Anterior cingulate cortex (tissue), 58 donors: Measurements from ENCODE around the gene HSD11B2.
A peak's percentile ranks its signal among the peaks of the same experiment; 100 is the strongest.
"Not testable (repeated sequence)": the region's sequence is repeated elsewhere in the genome, so short reads cannot be mapped to it uniquely, and the experiment has no call there.

Experiments
- DNase-seq, 58 donors: peaks; one replicate each; lab custom pipeline; 2025; lab: John Stamatoyannopoulos, UW

The HSD11B2 gene

GRCh38 chr16:67412294-67412693 is 18.6 kb upstream of the HSD11B2 start:
- no peak for DNase-seq

- no peak for DNase-seq
Observed at GRCh38 chr16:67413978-67414911, 16.7 kb upstream of the HSD11B2 start.

DNA sequence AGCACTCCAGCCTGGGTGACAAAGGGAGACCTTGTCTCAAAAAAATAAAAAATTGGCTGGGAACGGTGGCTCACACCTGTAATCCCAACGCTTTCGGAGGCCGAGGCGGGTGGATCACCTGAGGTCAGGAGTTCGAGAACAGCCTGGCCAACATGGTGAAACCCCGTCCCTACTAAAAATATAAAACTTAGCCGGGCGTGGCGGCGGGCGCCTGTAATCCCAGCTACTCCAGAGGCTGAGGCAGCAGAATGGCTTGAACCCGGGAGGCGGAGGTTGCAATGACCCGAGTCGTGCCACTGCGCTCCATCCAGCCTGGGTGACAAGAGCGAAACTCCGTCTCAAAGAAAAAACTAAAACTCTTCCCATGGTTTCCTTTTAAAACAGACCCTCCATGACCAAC is 15.5 kb upstream of the HSD11B2 start:
- DNase-seq, result not testable (repeated sequence)

- DNase-seq, result peak in 52 of 58 donors; percentile 26 to 80 (median 58)
Observed at GRCh38 chr16:67415872-67416793, 14.8 kb upstream of the HSD11B2 start, which contains the start of gene ZDHHC1. Gene ZDHHC1, minus strand, starts transcription at chr16:67416477. Its CDS starts 8,702 bp downstream, at chr16:67407775.

DNA sequence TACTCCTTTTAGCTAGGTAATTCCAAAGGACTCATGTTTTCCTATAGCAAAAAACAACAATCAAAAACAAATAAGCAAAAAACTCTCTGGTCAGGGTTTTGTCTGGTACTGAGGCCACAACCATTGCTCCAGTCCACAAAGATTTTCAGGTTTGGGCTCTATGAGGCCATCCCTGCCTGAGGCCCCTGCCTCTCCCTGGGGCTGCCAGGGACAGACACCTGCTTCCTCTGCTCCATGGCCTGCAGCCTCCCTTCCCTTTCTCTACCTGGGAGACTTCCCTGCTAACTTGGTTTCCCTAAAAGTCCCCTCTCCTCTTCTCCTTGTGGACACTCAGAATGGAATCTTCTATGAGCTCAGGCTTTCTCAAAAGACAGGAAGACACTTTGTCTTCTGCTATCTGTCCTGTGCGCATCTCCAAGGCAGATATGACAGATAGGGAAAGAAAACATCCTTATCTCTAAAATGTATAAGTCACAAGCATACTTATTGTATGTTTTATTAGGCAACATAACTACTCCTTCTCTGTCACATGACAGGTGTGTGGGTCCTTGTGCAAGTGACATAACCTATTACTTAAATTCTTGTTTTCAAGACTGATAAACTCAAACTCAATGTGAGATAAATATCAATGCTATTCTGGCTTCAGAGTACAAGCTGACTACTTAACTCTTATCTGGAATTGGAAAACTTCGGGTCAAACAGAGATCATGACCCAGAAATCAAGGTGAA is 13.4 kb upstream of the HSD11B2 start:
- no peak for DNase-seq

DNA sequence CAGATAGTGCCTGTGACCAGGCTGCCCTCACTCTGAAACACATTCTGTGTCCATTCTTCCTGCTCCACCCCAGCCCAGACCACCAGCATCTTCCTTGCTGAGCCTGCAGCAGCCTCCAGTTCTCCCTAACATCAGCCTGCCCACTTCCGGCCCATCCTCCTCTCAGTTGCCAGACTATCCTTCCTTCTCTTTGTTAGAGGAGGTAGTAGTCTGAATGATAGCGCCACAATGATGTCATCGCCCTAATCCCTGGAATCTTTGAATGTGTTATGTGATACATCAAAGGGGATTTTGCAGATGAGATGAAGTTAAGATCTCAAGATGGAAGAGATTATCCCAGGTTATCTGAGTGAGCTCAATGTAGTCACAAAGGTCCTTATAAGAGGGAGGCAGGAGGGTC is 11.4 kb upstream of the HSD11B2 start:
- DNase-seq, result no peak

DNA sequence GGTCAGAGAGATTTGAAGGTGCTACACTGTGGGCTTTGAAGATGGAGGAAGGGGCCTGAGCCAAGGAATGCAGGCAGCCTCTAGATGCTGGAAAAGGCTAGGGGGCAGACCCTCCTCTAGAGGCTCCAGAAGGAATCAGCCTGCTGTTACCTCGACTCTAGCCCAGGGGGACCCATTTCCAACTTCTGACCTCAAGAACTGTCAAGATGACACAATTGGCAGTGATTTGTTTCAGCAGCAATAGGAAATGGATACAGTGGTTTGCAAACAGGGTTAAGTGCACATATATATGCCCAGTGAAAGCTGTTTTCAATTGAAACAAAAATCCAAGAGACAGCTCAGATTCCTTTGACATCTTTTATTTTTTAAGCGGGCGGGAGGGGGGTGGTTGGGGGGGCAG is 11.0 kb upstream of the HSD11B2 start:
- DNase-seq, result no peak

- no peak for DNase-seq
Observed at GRCh38 chr16:67421030-67421429, 9.9 kb upstream of the HSD11B2 start.

GRCh38 chr16:67423015-67423414 is 7.9 kb upstream of the HSD11B2 start:
- DNase-seq, result no peak

GRCh38 chr16:67423611-67424260 is 7.2 kb upstream of the HSD11B2 start:
- peak in 2 of 58 donors; percentile 31 to 41 for DNase-seq

DNA sequence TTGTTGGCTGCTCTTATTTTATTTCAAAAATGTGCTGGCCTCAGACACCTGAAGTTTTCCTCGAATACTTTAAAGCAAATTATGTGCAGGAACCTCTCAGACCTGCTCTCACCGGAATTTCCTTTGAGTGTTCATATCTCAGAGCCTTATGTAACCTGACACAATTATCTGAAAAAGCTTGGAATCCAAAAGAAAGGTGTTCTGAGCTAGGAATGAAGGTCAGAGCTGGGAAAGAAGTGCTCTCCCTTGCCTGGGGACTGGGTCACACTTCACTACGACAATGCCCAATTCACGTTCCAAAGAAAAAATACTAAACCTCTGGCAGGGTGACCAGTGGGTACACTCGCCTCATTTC is 6.7 kb upstream of the HSD11B2 start:
- DNase-seq, result no peak

GRCh38 chr16:67425061-67425460 is 5.9 kb upstream of the HSD11B2 start:
- no peak for DNase-seq

- no peak for DNase-seq
Observed at GRCh38 chr16:67425580-67425979, 5.3 kb upstream of the HSD11B2 start.

- no peak for DNase-seq
Observed at GRCh38 chr16:67426022-67426421, 4.9 kb upstream of the HSD11B2 start.

DNA sequence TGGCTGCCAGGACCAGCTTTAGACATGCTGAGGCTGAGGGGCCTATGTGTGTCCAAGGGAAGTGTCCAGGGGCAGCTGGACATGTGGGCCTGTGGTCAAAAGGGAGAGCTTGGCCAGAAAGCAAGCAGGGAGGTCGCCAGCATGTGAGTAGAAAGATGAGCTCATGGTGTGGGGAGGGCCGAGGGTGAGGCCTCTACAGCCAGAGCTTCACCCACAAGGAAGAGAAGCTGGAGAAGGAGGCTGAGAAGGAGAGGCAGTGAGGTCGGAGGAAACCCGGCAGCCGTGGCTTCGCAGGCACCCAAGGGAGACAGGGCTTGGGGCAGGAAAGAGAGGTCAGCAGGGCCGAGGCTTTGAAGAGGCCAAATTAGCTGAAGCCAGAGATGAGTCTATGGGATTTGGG is 4.0 kb upstream of the HSD11B2 start:
- DNase-seq, result no peak

- DNase-seq, result peak in 31 of 58 donors; percentile 3 to 59 (median 25)
Observed at GRCh38 chr16:67428146-67428731, 2.7 kb upstream of the HSD11B2 start.

DNA sequence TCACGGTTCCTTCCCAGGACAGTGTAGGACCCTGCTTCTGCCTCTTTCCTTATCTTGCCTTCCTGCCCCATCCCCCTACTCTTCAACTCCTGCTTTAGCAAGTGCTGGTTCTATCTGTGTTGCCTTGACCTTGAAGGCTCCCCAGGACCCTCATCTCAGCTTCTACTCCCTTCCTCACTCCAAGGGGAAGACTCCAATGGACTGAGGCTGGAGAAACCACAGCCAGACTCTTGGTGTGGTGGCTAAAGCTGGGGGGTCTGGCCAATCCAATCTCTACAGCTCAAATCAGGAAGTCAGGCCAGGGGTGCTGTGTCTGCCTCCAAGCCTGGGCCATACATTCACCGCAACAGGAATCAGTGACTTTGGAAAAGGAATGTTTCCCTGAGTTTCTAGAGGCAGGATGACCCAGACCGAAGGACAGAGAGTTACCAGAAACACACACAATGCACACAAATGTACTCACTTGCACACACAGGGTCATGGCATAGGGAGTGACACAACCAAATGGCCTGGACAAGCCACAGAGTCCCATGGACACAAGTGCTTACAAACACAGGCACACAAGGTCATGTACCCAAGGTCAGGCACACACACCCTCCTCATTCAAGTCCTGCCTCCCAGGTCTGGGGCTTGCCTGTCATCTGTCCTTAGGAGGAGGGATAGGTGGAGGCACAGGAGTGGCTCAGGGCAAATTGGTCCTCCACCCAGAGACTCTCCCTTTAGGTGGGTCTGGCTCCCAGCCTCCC is 1.7 kb upstream of the HSD11B2 start:
- no peak for DNase-seq

DNA sequence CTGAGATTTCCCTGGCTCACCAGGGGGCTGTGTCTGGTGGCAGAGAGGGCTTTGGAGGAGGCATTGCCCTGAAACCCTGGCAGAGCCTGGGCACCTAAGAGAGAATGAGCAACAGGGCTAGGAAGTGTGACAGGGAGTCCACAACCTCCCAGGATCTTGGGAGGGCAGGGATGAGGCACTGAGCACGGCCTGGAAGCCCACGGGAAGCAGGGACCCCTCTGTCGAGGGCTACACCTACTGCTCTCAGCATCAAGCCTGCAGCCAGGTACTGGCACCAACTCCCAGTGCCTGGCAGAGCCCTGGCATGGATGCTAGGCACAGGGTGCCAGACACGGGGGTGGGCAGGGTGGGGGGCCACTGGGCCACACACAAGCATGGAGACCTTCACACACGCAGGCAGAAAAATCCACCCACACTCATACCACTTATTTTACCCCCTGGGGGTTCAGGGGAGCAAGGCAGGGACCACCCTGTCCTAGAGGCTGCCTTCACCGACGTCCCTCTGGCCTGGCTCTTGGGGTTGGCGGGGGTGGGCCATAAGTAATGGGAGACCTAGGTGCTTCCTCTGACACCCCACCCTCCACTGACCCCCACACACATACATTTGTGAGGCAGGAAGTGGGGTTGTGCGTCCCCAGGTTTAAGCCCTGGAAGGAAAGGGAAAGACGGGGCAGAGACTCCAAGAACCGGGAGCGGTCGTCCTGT is 970 bp upstream of the HSD11B2 start:
- no peak for DNase-seq
